ENCODE measurements around the gene FOXO3. TPM values are rescaled to one million over a fixed set of nuclear protein-coding genes. Genes with fewer than 3 reads are reported as not detected.
"Not testable (repeated sequence)": the region's sequence is repeated elsewhere in the genome, so short reads cannot be mapped to it uniquely, and the experiment has no call there.

Gene FOXO3
- total RNA-seq, 2 experiments from 2014 or later = 3.1 to 3.6 TPM

DNA sequence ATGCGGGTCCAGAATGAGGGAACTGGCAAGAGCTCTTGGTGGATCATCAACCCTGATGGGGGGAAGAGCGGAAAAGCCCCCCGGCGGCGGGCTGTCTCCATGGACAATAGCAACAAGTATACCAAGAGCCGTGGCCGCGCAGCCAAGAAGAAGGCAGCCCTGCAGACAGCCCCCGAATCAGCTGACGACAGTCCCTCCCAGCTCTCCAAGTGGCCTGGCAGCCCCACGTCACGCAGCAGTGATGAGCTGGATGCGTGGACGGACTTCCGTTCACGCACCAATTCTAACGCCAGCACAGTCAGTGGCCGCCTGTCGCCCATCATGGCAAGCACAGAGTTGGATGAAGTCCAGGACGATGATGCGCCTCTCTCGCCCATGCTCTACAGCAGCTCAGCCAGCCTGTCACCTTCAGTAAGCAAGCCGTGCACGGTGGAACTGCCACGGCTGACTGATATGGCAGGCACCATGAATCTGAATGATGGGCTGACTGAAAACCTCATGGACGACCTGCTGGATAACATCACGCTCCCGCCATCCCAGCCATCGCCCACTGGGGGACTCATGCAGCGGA lies 102.9 kb downstream of the FOXO3 start:
- H3K9me3 Mint-ChIP-seq; intact Hi-C loops (cut with micrococcal nuclease); H3K27ac Mint-ChIP-seq; H3K4me3 Mint-ChIP-seq; DNase-seq; CTCF ChIA-PET; H3K27me3 Mint-ChIP-seq (ENCODE audit: low read depth): not testable (repeated sequence)
- Mint-ChIP-seq H3K4me1 (ENCODE audit: low read depth) (peaks cover 43% of the 10 kb centered on the region), H3K36me3 (ENCODE audit: low read depth) (peaks cover 12% of the 10 kb centered on the region)

DNA sequence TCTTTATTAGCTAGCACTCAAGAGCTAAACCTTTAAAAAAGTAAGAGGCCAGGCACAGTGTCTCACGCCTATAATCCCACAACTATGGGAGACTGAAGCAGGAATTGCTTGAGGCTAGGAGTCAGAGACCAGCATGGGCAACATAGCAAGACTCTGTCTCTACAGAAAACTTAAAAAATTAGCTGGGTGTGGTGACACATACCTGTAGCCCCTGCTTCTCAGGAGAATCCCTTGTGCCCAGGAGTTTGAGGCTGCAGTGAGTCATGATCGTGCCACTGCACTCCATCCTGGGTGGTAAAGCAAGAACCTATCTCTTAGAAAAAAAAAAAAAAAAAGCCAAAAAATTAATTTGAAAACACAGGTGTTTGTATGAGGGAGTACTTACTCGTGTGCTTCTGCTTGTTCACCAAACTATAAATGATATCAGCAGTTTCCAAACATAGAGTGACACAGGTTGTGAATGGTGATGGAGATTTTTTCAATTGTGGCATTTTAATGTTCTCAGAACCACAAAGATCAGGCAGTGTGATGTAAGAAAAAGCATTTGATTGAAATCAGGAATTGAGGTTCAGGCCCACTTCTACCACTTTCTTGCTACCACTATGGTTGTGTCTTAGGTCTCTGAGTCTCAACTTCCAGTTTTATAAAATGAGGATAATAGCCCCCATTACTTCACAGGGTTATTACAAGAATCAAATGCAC lies 104.9 kb downstream of the FOXO3 start:
- intact Hi-C loops (cut with micrococcal nuclease) = loop anchor here (2.0 kb wide), 2 partner anchors 35 to 217 kb away; no protein-coding TSS in a partner anchor
- no peak overlapping the region for H3K4me3 Mint-ChIP-seq
- no peaks in the 10 kb centered on the region for H3K27me3 Mint-ChIP-seq (ENCODE audit: low read depth)
- peaks cover 49% of the 10 kb centered on the region for H3K4me1 Mint-ChIP-seq (ENCODE audit: low read depth)
- H3K9me3 Mint-ChIP-seq = no peaks in the 10 kb centered on the region
- peaks cover 13% of the 10 kb centered on the region for H3K36me3 Mint-ChIP-seq (ENCODE audit: low read depth)
- no peak overlapping the region for H3K27ac Mint-ChIP-seq
- CTCF ChIA-PET = interaction anchor here (0.6 kb wide), 1 partner anchor 1128 kb away, joined by 4 read pairs; no protein-coding TSS in a partner anchor
- DNase-seq = peak; percentile 39

DNA sequence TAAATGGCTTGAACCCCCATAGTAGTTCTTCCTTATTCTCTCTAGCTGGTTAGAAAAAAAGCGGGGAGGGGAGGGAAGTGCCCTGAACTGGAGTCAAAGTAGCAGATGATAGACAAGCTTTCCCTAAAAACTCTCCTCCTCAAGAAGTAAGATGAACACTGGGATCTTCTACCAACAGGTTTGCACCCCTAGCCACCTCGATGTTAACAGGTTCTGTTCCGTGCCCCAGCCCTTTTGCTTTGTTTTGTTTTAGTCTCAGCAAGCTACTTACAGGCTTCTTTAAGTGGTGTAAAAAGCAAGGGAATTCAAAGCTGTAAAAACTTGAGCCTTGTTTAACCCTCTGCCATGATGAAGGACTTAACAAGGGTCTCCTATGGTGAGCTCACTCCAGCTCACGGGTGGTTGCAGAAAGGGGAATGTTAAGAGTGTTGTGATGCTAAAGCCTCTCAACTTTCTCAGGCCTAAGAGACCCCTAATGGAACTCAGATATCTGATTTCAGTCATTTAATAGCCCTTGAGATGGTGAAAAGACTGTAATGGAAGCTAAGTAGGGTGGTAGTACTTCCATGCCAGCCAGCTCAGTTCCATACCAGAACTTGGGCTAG lies 106.0 kb downstream of the FOXO3 start:
- no peak for DNase-seq
- H3K9me3 Mint-ChIP-seq = no peaks in the 10 kb centered on the region
- H3K4me3 Mint-ChIP-seq = no peak overlapping the region
- peaks cover 13% of the 10 kb centered on the region for H3K36me3 Mint-ChIP-seq (ENCODE audit: low read depth)
- no peaks in the 10 kb centered on the region for H3K27me3 Mint-ChIP-seq (ENCODE audit: low read depth)
- CTCF ChIA-PET = no interaction called here
- no peak overlapping the region for H3K27ac Mint-ChIP-seq
- peaks cover 45% of the 10 kb centered on the region for H3K4me1 Mint-ChIP-seq (ENCODE audit: low read depth)
- intact Hi-C loops (cut with micrococcal nuclease) = loop anchor here (1.0 to 2.0 kb wide), 3 partner anchors 36 to 221 kb away; no protein-coding TSS in a partner anchor

DNA sequence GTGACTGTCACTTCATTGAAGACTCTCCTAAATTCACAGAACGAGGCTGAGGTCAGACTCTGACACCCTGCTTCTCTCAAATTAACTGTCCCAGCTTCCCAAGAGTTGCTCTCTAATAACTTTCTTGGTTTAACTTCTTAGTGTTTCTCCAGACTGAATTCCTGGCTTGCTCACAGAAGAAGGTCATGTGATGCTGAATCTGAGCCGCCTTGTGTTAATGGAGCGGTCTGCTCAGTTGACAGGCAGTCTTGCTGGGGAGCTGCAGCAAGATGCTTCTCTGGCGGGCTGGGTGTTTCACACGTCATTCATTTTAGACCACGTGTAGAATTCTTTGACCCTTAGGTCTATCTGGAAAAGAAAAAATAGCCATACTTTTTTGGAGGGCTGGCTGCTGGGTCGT lies 107.3 kb downstream of the FOXO3 start:
- CTCF ChIA-PET = interaction anchor here (0.6 kb wide), 1 partner anchor 1008 kb away, joined by 3 read pairs; no protein-coding TSS in a partner anchor
- H3K27me3 Mint-ChIP-seq (ENCODE audit: low read depth) = no peaks in the 10 kb centered on the region

DNA sequence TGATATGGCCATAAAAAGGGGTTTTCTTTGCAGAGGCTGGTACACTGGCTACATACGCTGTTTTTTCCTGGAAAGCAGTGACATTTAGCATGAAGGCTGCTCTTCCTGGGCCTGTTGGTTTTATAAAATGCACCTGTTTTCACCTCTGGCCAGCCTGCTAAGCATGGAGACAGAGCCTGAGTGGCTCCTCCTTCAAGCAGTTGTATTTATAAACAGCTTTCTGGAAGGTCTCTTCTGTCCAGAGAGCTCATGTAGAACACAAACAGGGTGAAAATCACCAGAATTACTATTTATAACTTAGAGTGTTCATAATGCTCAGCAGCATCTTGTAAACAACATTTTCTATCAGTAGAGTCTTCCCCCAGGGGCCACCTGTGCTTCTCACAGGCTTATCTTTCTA lies 109.0 kb downstream of the FOXO3 start:
- no peak for DNase-seq
- Mint-ChIP-seq H3K9me3 (no peaks in the 10 kb centered on the region), H3K4me1 (ENCODE audit: low read depth) (peaks cover 50% of the 10 kb centered on the region), H3K36me3 (ENCODE audit: low read depth) (peaks cover 10% of the 10 kb centered on the region), H3K4me3 (no peak overlapping the region), H3K27me3 (ENCODE audit: low read depth) (no peaks in the 10 kb centered on the region), H3K27ac (no peak overlapping the region)
- CTCF ChIA-PET = interaction anchor here (0.6 kb wide), 1 partner anchor 100 kb away, joined by 5 read pairs; no protein-coding TSS in a partner anchor
- intact Hi-C loops (cut with micrococcal nuclease) = no loop called here

More for the DNA sequence above, 107.3 kb downstream of the FOXO3 start:
- no peak for DNase-seq
- Mint-ChIP-seq H3K27ac (no peak overlapping the region), H3K4me3 (no peak overlapping the region), H3K9me3 (no peaks in the 10 kb centered on the region), H3K4me1 (ENCODE audit: low read depth) (peaks cover 44% of the 10 kb centered on the region), H3K36me3 (ENCODE audit: low read depth) (peaks cover 13% of the 10 kb centered on the region)
- intact Hi-C loops (cut with micrococcal nuclease) = loop anchor here (1.0 to 2.0 kb wide), 3 partner anchors 37 to 223 kb away; no protein-coding TSS in a partner anchor

DNA sequence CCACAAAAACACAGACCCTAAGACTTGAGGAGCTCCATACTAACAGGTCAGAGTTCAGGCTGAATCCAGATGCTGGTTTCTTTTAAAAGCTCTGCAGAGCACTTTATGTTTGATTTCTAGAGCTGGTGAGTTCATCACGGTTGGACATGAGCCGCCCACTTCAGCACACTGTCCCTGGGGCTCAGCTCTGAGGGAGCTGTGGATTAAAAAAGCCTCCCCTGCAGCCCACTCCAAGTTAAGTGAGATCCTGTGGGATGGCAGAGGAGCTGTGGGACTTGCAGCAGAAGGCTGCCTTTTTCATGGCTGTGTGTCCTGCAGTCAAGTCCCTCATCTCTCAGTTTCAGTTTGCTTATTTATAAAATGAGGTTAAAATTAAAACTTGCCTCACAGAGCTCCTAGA lies 110.5 kb downstream of the FOXO3 start:
- DNase-seq = no peak
- Mint-ChIP-seq H3K36me3 (ENCODE audit: low read depth) (peaks cover 10% of the 10 kb centered on the region), H3K27ac (no peak overlapping the region), H3K4me3 (no peak overlapping the region), H3K4me1 (ENCODE audit: low read depth) (peaks cover 40% of the 10 kb centered on the region), H3K9me3 (no peaks in the 10 kb centered on the region), H3K27me3 (ENCODE audit: low read depth) (no peaks in the 10 kb centered on the region)
- intact Hi-C loops (cut with micrococcal nuclease) = no loop called here
- CTCF ChIA-PET = interaction anchor here (0.9 kb wide), 1 partner anchor 130 kb away, joined by 3 read pairs; no protein-coding TSS in a partner anchor

DNA sequence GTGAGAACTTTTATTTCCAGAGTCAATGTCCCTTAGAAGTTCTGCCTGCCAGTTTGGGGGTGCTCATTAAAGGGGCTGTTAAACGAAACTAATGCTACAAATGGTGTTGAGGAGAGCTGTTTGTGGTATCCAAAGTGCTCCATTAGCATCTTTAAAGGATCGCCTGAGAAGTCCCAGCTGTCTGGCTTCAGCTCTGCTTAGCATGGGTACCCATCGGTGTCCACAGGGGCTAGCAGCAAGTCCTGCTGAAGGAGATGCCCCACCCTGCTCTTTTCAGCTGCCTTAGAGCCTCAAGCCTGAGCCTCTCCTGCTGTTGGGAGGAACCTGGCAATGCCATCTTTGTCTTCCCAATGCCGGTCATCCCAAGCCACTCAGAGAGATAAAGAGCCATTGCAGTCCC lies 111.1 kb downstream of the FOXO3 start:
- CTCF ChIA-PET = interaction anchor here (0.9 kb wide), 1 partner anchor 130 kb away, joined by 3 read pairs; no protein-coding TSS in a partner anchor
- H3K27me3 Mint-ChIP-seq (ENCODE audit: low read depth) = no peaks in the 10 kb centered on the region
- intact Hi-C loops (cut with micrococcal nuclease) = no loop called here
- no peaks in the 10 kb centered on the region for H3K9me3 Mint-ChIP-seq
- DNase-seq = no peak
- H3K4me1 Mint-ChIP-seq (ENCODE audit: low read depth) = peaks cover 39% of the 10 kb centered on the region
- peaks cover 7% of the 10 kb centered on the region for H3K36me3 Mint-ChIP-seq (ENCODE audit: low read depth)
- H3K4me3 Mint-ChIP-seq = no peak overlapping the region
- H3K27ac Mint-ChIP-seq = no peak overlapping the region

DNA sequence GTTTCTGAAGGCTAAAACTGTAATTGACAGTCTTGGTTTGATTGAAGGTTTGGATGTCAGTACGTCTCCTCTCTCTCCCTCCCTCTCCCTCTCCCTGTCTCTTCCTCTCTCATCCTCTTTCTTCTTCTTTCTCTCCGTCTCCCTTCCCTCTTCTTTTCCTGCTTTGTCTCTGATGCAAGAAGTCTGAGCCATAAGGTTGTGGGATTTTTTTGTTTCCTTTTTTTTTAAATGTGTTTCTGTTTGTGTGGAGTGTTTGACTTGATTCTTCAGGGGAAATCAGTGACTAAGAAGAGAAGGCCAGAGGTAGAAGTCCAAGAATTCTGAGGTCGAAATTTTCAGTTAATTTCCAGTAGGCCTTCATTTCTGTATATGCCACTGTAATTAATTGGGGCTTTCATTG lies 111.9 kb downstream of the FOXO3 start:
- no peak overlapping the region for H3K4me3 Mint-ChIP-seq
- H3K9me3 Mint-ChIP-seq = no peaks in the 10 kb centered on the region
- H3K27me3 Mint-ChIP-seq (ENCODE audit: low read depth) = no peaks in the 10 kb centered on the region
- CTCF ChIA-PET = no interaction called here
- H3K4me1 Mint-ChIP-seq (ENCODE audit: low read depth) = peaks cover 37% of the 10 kb centered on the region
- intact Hi-C loops (cut with micrococcal nuclease) = no loop called here
- H3K36me3 Mint-ChIP-seq (ENCODE audit: low read depth) = peaks cover 7% of the 10 kb centered on the region
- no peak for DNase-seq
- H3K27ac Mint-ChIP-seq = no peak overlapping the region

DNA sequence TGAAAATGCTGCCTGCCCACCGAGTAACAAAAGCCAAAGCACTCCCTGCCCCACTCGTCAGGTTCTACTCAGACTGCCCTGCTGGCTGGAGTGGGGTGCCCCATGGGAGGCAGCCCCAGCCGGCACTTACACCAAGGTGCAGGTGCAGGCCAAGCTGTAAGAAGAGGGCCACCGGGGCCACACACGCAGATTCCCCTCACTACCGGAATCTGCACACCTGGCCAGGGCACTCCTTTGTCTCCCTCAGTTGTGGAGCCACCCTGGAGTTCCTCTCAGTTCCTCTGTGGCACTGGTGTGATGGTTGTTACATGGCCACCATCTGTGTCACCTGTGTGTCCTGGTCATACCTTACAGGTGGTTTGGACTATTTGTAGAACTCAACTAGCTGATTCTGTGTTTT lies 112.4 kb downstream of the FOXO3 start:
- Mint-ChIP-seq H3K27ac (no peak overlapping the region), H3K4me1 (ENCODE audit: low read depth) (peaks cover 32% of the 10 kb centered on the region), H3K36me3 (ENCODE audit: low read depth) (peaks cover 6% of the 10 kb centered on the region), H3K27me3 (ENCODE audit: low read depth) (no peaks in the 10 kb centered on the region), H3K4me3 (no peak overlapping the region), H3K9me3 (no peaks in the 10 kb centered on the region)
- no peak for DNase-seq
- intact Hi-C loops (cut with micrococcal nuclease) = no loop called here
- CTCF ChIA-PET = no interaction called here

DNA sequence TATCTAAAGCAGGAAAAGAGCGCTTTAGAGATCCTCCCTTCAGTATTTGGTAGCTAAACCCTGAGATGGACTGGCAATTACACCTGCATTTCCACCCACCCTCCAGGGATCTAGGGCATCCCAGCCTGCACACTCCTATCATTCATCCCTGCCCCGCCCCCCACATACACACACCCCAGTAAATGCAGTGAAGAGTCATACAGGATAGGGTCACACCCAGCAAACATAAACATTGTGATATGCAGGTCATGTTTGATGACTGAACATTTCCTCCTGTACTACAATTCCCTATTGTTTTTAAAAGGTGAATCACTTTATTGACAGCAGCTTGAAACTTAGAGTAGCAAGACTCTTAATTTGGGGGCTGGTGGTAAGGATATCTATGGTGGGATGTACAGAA lies 112.9 kb downstream of the FOXO3 start:
- CTCF ChIA-PET = no interaction called here
- Mint-ChIP-seq H3K27ac (no peak overlapping the region), H3K4me3 (no peak overlapping the region)

DNA sequence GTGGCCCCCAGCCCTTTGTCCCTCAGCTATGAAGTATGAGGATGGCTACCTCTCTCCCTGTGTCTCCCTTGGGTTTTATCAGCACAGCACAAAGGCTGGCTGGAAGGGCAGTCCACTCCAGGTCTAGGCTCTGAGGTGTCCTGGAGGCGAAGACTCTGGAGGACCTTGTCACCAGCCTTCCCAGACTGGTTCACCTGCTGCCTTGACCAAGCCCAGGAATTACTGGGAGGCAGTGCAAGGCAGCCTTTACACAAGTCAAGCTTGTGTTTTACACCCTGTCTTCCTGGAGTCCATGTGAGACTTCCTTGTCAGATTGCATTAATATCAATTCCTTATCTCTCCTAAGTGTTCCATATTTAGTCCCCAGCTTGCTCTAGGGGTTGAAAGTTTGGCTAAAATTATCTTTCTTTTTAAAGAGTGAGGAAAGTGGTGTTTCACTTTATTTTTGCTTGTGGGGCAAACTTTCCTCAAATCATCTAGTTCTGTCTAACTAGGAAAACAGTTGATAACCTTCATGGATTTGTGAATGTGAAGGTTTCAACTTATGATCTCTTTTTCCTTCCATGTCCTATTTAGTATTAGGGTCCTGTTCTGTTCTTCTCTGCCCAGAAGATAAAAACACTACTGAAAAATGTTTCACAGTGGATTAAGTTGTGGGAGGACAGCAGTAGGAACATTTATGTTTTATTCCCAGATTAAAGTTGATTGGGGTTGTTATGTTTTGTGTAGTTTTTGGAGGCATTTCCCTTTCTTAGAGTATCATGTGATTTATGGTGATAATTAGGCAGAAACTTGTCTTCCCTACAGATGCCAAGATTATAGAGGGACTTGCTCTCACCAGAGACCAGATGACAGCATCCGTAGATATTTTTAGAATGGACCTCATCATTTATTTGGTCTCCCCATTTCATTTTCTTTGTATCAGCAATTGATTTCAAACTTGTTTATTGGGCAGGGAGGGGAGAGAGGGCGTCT lies 114.8 kb downstream of the FOXO3 start:
- CTCF ChIA-PET = no interaction called here
- no peak overlapping the region for H3K4me3 Mint-ChIP-seq
- intact Hi-C loops (cut with micrococcal nuclease) = no loop called here
- peaks cover 22% of the 10 kb centered on the region for H3K4me1 Mint-ChIP-seq (ENCODE audit: low read depth)
- DNase-seq = no peak
- no peaks in the 10 kb centered on the region for H3K36me3 Mint-ChIP-seq (ENCODE audit: low read depth)
- no peaks in the 10 kb centered on the region for H3K9me3 Mint-ChIP-seq
- H3K27ac Mint-ChIP-seq = no peak overlapping the region
- no peaks in the 10 kb centered on the region for H3K27me3 Mint-ChIP-seq (ENCODE audit: low read depth)

More for the DNA sequence above, 112.9 kb downstream of the FOXO3 start:
- no peak for DNase-seq
- Mint-ChIP-seq H3K27me3 (ENCODE audit: low read depth) (no peaks in the 10 kb centered on the region), H3K36me3 (ENCODE audit: low read depth) (peaks cover 1% of the 10 kb centered on the region), H3K4me1 (ENCODE audit: low read depth) (peaks cover 29% of the 10 kb centered on the region), H3K9me3 (no peaks in the 10 kb centered on the region)
- intact Hi-C loops (cut with micrococcal nuclease) = no loop called here

DNA sequence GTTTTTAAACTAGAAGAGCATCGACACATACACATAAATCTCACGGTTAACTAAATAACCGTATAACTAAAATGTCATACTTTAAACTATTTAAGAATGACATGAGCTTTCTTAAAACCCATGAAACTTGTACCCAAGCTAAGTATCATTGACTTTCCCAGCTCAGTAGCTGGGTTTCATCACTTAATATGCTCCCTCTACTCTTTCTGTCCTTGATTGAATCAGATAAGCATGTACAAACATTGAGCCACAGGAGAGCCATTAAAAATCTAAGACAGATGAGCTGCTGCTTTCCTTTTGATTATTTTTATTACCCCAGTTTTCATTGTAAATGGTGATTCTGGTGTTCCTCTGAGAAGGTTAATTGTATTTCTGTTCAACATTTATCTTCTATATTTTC lies 115.8 kb downstream of the FOXO3 start:
- DNase-seq = no peak
- Mint-ChIP-seq H3K27ac (no peak overlapping the region), H3K36me3 (ENCODE audit: low read depth) (no peaks in the 10 kb centered on the region), H3K9me3 (no peaks in the 10 kb centered on the region), H3K27me3 (ENCODE audit: low read depth) (no peaks in the 10 kb centered on the region), H3K4me3 (no peak overlapping the region), H3K4me1 (ENCODE audit: low read depth) (peaks cover 22% of the 10 kb centered on the region)
- intact Hi-C loops (cut with micrococcal nuclease) = no loop called here
- CTCF ChIA-PET = no interaction called here
